ENCODE measurements around the gene BICC1.
"Not testable (repeated sequence)": the region's sequence is repeated elsewhere in the genome, so short reads cannot be mapped to it uniquely, and the experiment has no call there.

The BICC1 gene

DNA sequence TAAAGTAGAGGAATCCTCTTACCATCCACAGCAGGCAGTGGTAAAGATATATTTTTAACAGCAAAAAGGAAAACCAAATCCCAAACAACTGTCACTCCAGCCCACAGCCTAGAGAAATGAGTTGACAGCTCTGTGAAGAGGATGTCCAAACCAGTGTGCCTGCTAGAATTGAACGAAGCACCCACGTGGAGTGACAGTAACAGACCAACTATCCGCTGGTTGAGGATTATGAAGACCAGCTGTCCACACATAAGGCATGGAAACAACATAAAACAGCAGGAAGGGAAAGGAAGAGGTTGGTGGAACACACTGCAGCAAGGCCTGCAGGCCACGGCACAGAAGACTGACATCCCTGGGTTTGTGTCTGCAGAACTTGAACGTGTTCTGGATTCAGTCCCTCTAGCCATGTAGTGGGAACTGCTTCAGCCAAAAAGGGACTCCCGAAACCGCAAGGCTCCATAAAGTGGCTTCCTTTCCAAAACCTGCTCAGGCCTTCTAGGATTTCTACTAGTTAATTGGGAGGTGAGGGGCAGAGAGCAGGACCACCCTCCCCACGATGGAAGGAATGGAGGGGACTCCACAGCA is 324.4 kb downstream of the BICC1 start:
- DNase-seq, result no peak

DNA sequence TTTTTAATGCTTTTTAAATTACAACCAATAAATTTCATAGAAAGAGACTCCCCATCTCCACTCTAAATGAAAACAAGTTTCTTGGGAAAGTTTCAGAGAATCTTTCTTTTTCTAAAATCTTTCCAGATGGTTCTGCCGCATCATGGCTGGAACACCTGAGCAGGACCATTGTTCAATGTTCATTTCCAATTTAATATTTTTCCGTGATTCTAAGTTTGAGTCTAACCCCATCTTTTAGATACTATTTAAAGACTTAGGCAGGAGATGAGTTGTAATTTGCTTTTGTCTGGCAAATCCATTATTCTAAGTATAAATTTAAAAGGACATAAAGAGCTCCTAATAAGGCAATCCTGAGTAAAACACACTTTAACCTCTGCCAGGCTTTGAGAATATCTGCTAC is 325.2 kb downstream of the BICC1 start:
- DNase-seq, result no peak

GRCh38 chr10:58838561-58839208 is 326.0 kb downstream of the BICC1 start:
- DNase-seq, result no peak

- no peak for DNase-seq
Measured at GRCh38 chr10:58839771-58840170, 327.1 kb downstream of the BICC1 start.

- no peak for DNase-seq
Measured at GRCh38 chr10:58840840-58841435, 328.3 kb downstream of the BICC1 start.

DNA sequence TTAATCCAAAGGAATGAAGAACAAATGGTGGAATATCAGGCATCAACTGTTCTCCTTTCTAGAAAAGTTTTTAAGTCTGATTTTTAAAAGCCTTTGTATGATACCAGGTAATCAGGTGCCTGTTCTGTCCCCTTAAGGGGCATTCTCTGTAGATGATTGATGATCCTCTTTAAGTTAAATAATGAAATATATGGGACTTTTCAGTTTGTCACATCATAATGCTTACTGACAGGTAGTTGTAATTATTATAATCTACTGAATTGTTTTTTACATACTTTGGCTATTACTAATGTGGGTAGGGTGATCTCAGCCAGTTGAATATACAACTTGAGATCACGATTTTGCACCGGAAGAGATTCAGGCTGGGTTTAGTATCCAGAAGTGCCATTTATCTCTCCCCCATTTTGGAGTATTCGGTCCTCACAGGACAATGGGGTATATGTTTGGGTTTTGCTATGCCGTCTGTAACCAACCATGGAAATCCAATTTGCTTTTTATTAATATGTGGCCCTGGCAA is 330.2 kb downstream of the BICC1 start:
- no peak for DNase-seq

- no peak for DNase-seq
Measured at GRCh38 chr10:58843760-58844159, 331.1 kb downstream of the BICC1 start.

GRCh38 chr10:58844680-58845079 is 332.0 kb downstream of the BICC1 start:
- DNase-seq, result no peak

DNA sequence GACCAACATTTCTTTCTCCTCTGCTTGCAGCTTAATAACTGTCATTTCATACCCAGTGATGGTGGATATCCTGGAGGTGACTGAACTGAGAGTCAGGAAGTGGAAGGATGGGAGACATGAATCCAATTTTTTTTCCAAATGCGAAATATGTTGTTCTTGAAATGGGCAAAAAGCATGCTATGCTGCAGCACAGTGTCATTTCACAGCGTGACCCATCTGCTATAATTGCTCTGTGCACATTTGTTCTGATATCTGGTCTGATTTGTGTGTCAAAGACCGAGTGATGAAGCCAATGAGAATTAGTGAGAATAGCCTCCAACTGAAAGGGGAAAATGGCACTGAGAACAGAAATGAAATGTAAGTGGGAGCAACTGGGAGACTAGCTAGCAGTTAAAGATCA is 334.2 kb downstream of the BICC1 start:
- no peak for DNase-seq

- no peak for DNase-seq
Measured at GRCh38 chr10:58851606-58852005, 338.9 kb downstream of the BICC1 start.

DNA sequence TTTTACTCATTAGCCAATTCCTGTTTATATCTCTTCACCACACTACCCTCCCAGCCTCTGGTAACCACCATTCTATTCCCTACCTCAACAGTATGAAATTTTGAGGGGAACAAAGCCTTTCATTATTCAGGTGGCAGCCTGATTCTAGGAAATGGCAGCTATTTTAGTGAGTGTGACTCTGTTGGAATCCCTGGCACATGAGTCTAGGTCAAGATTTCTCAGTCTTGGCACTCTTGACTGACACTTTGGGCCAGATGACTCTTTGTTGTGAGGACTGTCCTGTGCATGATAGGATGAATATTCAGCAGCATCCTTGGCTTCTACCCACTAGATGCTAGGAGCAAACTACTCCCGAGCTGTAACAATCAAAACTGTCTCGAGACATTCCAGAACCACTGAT is 341.0 kb downstream of the BICC1 start:
- no peak for DNase-seq

DNA sequence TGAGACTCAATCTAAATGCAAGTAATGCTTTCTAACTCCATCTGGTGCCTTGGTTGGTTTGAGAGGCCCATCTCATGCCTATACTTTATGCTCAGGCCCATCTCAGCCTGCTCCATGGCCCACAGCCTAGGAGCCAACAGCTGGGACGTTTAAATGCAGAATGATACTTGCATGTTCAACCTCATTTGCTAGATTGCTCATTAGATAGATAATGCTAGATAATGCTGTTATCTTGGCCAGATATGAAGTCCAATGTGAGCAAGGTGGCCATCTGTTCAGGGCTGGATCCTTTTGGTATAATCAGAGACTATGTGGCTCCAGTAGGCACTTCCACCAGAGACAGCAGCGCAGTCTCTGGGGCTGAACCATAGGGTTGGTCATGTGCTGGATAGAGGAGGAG is 342.1 kb downstream of the BICC1 start:
- no peak for DNase-seq

DNA sequence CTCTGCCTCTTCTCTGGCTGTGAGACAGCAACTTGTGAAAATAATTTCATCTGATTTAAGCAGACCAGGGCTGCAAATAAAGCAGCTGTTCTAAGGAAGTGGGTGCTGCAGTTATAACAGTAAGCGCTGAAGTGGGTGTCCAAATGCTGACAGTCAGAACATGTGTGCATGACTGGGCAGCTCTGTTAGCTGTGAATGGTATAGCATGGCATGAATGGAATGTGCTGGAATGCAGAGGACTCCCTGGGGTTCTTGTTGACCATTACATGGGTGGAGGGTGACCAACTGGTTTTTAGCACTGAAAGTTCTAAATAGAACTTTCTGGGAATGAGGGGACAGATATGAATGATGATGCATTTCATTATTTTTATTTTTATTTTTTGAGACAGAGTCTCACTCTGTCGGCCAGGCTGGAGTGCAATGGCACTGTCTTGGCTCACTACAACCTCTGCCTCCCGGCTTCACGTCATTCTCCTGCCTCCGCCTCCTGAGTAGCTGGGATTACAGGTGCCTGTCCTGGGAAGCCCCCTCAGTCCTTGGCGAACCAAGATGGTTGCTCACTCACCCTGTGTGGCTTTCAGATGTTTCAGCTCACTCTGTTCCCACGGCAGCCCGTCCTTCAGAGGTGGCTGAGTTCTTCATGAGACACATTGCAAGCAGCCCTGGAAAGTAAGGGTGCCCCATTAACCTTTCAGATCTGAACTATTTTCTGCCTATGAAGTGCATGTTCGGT is 344.0 kb downstream of the BICC1 start:
- DNase-seq, result no peak

DNA sequence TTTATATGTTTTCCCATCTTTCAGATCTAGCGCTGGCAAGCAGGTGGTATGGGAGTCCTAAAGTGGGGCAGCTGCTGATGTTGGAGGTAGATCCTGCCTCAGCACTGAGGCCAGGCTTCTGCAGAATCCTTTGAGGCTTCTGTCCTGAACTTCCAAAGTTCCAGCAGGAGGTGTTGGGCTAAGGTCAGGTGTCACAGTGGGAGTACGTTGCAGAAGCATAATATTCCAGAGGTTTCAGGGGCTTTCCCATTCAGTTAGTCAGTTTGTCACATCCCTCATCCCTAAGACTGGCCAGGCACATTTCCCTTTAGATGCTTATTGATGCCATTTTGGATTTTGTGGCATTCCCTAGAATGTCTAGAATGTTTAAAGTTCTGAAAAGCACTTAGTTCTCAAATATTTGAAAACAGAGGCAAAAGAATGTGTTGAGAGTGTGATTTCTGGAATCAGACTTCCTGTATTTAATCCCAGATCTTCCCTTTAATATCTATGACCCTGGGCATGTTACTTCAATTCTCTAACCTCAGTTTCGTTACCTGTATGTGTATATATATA is 344.7 kb downstream of the BICC1 start:
- no peak for DNase-seq

- DNase-seq, result not testable (repeated sequence)
Measured at GRCh38 chr10:58858123-58858522, 345.5 kb downstream of the BICC1 start.

GRCh38 chr10:58859526-58859925 is 346.9 kb downstream of the BICC1 start:
- no peak for DNase-seq

GRCh38 chr10:58867683-58868082 is 355.0 kb downstream of the BICC1 start:
- DNase-seq, result no peak

DNA sequence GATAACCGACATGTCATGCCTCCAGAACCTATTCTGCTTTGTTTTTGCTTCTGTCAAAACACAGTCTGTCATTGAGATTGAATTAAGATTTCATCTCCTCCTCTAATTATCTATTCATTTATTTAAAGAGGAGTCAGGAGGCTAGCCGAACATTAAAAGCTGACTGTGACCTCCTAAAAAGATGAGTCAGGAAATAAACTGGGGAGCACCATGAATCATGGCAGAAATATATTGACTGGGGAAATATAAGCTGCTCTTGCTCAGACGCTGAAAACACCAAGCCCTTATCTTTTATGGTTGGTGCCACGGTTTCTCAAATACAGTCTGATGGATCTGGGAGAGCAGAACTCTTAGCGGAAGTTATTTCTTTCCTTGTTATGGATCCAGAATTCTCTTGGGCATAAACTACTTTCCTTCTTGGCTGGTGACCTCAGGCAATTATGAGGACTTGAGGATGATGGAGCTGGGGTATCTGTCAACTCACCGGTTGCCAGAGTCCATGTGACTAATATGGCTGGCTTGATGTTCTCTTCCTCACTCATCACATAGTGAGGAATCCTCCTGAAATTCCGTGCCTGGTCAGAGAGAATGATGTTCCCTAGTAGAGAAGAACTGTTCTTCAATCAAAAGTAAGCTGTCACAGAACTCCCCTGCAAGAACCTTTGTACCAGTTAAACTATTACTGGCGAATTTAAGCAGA is 356.2 kb downstream of the BICC1 start:
- DNase-seq, result no peak

GRCh38 chr10:58870070-58870469 is 357.4 kb downstream of the BICC1 start:
- DNase-seq, result no peak

DNA sequence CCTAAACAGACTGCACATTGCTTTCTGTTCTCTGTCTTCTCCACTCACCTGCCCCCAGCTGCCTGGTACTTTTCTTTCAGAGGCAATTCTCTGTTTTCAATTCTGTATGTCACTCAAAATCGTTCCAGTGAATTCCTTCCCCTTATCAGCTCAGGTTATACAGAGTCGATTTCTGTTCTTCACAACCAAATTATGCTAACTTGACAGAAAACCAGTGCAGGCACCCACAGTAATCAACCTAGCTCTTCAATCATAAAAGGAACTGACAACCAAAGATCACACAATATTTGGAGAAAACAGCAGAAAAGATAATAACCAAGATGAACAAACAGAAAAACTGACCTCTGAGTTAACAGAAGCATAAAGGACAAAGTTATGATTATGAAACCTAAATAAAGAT is 360.5 kb downstream of the BICC1 start:
- no peak for DNase-seq
